OCI-LY7 (cell line): ENCODE results near the gene ARHGEF12. TPM values are rescaled to one million over a fixed set of nuclear protein-coding genes. Genes with fewer than 3 reads are reported as not detected.

ENCODE experiments used
- BruUV-seq: library from RNA; stranded (reverse); fragments of 400-500 nt; replicated peaks from 2 replicates; lab custom pipeline; 2021; lab: Mats Ljungman, UMichigan
- CTCF ChIA-PET: fragments of 300-600 bp; sonication (Branson Sonifier 250); formaldehyde crosslinking; loops from one replicate; lab custom pipeline; 2022; ENCODE audit warnings: antibody characterized with exemption; ENCODE audit not compliant: unreplicated experiment; lab: Charles Lee
- POLR2A ChIA-PET: fragments of 300-600 bp; sonication (Branson Sonifier 250); formaldehyde crosslinking; loops from one replicate; lab custom pipeline; 2022; ENCODE audit warnings: antibody characterized with exemption; lab: Charles Lee
- DNase-seq: peaks from one replicate; pipeline ENCODE4 v3.0.0-alpha.2; 2015; ENCODE audit warnings: low spot score
- H2AFZ ChIP-seq: fragments of 200-600 bp; sonication (generic), shearing (Covaris generic); 2 replicates; pipeline ENCODE4 v1.6.1; 2014; ENCODE audit warnings: mild to moderate bottlenecking, antibody characterized with exemption, low read length, moderate library complexity
- H3K27ac ChIP-seq: fragments of 200-600 bp; sonication (generic); 2 replicates; pipeline ENCODE4 v1.5.1; 2014; ENCODE audit warnings: mixed run types, low read depth, mild to moderate bottlenecking, moderate library complexity, low read length, inconsistent platforms; ENCODE audit not compliant: poor library complexity, severe bottlenecking
- H3K36me3 ChIP-seq: fragments of 200-600 bp; sonication (generic); 2 replicates; pipeline ENCODE4 v1.6.1; 2014; ENCODE audit warnings: mild to moderate bottlenecking, antibody characterized with exemption, low read length, moderate library complexity, mixed read lengths; ENCODE audit not compliant: insufficient read depth
- H3K4me1 ChIP-seq: fragments of 200-600 bp; sonication (generic); 2 replicates; pipeline ENCODE4 v1.5.1; 2014; ENCODE audit warnings: mild to moderate bottlenecking, low read length; ENCODE audit not compliant: insufficient read depth, poor library complexity, severe bottlenecking
- H3K4me2 ChIP-seq: fragments of 200-600 bp; sonication (generic); 2 replicates; pipeline ENCODE4 v1.6.1; 2014; ENCODE audit warnings: mild to moderate bottlenecking, low read length
- H3K4me3 ChIP-seq: fragments of 200-600 bp; sonication (generic); 2 replicates; pipeline ENCODE4 v1.5.1; 2014; ENCODE audit warnings: mild to moderate bottlenecking, low read depth, low read length; ENCODE audit not compliant: poor library complexity, severe bottlenecking
- H3K79me2 ChIP-seq: fragments of 200-600 bp; sonication (generic); 2 replicates; pipeline ENCODE4 v1.6.1; 2016; ENCODE audit warnings: low read depth, mild to moderate bottlenecking, low read length, moderate library complexity, mixed read lengths; ENCODE audit not compliant: insufficient read depth
- H3K9me2 ChIP-seq: fragments of 200-600 bp; sonication (generic); 2 replicates; pipeline ENCODE4 v1.6.1; 2016; ENCODE audit warnings: mild to moderate bottlenecking, low read length, mixed read lengths; ENCODE audit not compliant: insufficient read depth
- H3K9me3 ChIP-seq: fragments of 200-600 bp; sonication (generic); 2 replicates; pipeline ENCODE4 v1.6.1; 2014; ENCODE audit warnings: mild to moderate bottlenecking, mixed run types, low read length, mixed read lengths
- H4K20me1 ChIP-seq: fragments of 200-600 bp; sonication (generic); 2 replicates; pipeline ENCODE4 v1.6.1; 2014; ENCODE audit warnings: mild to moderate bottlenecking, antibody characterized with exemption, low read length, moderate library complexity, mixed read lengths; ENCODE audit not compliant: insufficient read depth
- CTCF ChIP-seq: fragments of 200-600 bp; sonication (generic); conservative IDR thresholded peaks from 2 replicates; pipeline ENCODE4 v1.5.1; 2014; ENCODE audit warnings: mild to moderate bottlenecking, antibody characterized with exemption, low read length, moderate library complexity, mixed read lengths
- EZH2phosphoT487 ChIP-seq: fragments of 200-600 bp; sonication (generic); IDR thresholded peaks from 2 replicates; pipeline ENCODE4 v1.6.1; 2018; ENCODE audit warnings: low read depth, borderline replicate concordance, mild to moderate bottlenecking, mixed run types, antibody characterized with exemption, low read length, moderate library complexity, mixed read lengths
- intact Hi-C: fragments of 100-400 bp; cut with micrococcal nuclease; formaldehyde crosslinking; loops from one replicate; pipeline ENCODE4 v1.10.0; 2022; ENCODE audit not compliant: unreplicated experiment
- total RNA-seq, 2 experiments: library from RNA; depleted of rRNA in 1 of 2; stranded (reverse); fragments of >200 nt in 1 of 2; shearing (Covaris generic) in 1 of 2; gene quantifications; 2 replicates each; pipeline ENCODE4 v1.2.3, GENCODE V29; 2014 to 2022

The ARHGEF12 gene
- total RNA-seq, 2 experiments from 2014 or later: 16.1 to 31.8 TPM

- Histone ChIP-seq H3K36me3 (no peaks in the 10 kb centered on the region), H3K9me2 (no peaks in the 10 kb centered on the region), H3K4me3 (no peak overlapping the region), H4K20me1 (no peaks in the 10 kb centered on the region), H3K79me2 (no peaks in the 10 kb centered on the region), H3K4me2 (no peak overlapping the region), H3K27ac (no peak overlapping the region), H3K9me3 (no peaks in the 10 kb centered on the region), H3K4me1 (no peaks in the 10 kb centered on the region), H2AFZ (no peak overlapping the region)
- ChIA-PET CTCF (no interaction called here), POLR2A (interaction anchor here (0.6 kb wide), 2 partner anchors 132 to 402 kb away, joined by 3 to 5 read pairs; no protein-coding TSS in a partner anchor)
- BruUV-seq: no TSS peak
- intact Hi-C loops: no loop called here
- TF ChIP-seq CTCF (no peak), EZH2phosphoT487 (no peak)
- no peak for DNase-seq
Measured at GRCh38 chr11:120317689-120318480, 18.3 kb upstream of the ARHGEF12 start.

- no peaks in the 10 kb centered on the region for H3K36me3 ChIP-seq
- H3K9me2 ChIP-seq: no peaks in the 10 kb centered on the region
- intact Hi-C loops: no loop called here
- H3K4me3 ChIP-seq: no peak overlapping the region
- H4K20me1 ChIP-seq: no peaks in the 10 kb centered on the region
- no peak overlapping the region for H3K4me2 ChIP-seq
- no peak overlapping the region for H3K27ac ChIP-seq
- POLR2A ChIA-PET: interaction anchor here (0.6 kb wide), 2 partner anchors 133 to 141 kb away, joined by 5 to 6 read pairs; no protein-coding TSS in a partner anchor
- no peaks in the 10 kb centered on the region for H3K79me2 ChIP-seq
- DNase-seq: no peak
- no TSS peak for BruUV-seq
- TF ChIP-seq CTCF (no peak), EZH2phosphoT487 (no peak)
- CTCF ChIA-PET: no interaction called here
- no peaks in the 10 kb centered on the region for H3K9me3 ChIP-seq
- H2AFZ ChIP-seq: no peak overlapping the region
- H3K4me1 ChIP-seq: no peaks in the 10 kb centered on the region
Measured at GRCh38 chr11:120318906-120319305, 17.3 kb upstream of the ARHGEF12 start.
